ENCODE results near the gene VARS1.
"Not testable (repeated sequence)": the region's sequence is repeated elsewhere in the genome, so short reads cannot be mapped to it uniquely, and the experiment has no call there.

Gene VARS1

DNA sequence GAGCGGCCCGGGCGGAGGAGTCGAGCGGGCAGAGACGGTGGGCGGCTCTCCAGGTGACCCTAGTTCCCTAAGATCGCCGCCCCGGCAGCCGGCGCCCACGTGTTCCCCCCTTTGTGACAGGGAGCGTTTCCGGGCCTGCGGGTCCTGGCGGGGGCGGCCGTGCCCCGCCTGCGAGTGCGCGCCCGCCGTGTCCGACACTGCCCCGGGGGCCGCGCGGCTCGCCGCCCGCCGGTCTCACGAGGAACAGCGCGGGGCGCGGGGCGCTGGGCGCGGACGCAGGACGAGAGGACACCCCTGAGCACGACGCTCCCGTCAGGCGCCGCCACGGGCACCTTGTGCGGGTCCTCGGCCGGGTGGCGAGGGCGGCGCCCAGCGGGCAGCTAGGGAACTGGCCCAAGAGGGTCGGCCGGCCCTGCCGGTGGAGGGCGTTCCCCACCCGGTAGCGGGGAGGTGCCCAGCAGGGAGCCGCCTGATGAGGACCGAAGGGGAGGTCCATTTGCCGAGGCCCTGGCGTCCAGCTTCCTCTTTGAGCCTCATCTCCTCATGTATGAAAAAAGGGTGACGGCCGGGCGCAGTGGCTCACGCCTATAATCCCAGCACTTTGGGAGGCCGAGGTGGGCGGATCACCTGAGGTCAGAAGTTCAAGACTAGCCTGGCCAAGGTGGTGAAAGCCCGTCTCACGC lies at the start of gene VARS1:
Gene VARS1, minus strand, starts transcription at position 137 of the 683 bp plus-strand sequence. CDS start 535 bp downstream, outside the sequence.
- peak within 1 kb of the TSS; percentile 75 for H3K4me3 ChIP-seq (ENCODE audit: low read depth, low read length)
- DNase-seq (ENCODE audit: low read depth) = peak; percentile 98
- TF ChIP-seq MYC (IDR thresholded peaks at IDR 0.05; ENCODE audit: low read depth, low read length) (peak; percentile 87), POLR2A (IDR thresholded peaks at IDR 0.05; ENCODE audit: extremely low read depth, insufficient read length) (peak; percentile 25)
- TF ChIP-seq, protein P1, sequence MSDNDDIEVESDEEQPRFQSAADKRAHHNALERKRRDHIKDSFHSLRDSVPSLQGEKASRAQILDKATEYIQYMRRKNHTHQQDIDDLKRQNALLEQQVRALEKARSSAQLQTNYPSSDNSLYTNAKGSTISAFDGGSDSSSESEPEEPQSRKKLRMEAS (IDR thresholded peaks at IDR 0.05; ENCODE audit: low read depth, low read length) = peak; percentile 96
- TF ChIP-seq, protein P2, sequence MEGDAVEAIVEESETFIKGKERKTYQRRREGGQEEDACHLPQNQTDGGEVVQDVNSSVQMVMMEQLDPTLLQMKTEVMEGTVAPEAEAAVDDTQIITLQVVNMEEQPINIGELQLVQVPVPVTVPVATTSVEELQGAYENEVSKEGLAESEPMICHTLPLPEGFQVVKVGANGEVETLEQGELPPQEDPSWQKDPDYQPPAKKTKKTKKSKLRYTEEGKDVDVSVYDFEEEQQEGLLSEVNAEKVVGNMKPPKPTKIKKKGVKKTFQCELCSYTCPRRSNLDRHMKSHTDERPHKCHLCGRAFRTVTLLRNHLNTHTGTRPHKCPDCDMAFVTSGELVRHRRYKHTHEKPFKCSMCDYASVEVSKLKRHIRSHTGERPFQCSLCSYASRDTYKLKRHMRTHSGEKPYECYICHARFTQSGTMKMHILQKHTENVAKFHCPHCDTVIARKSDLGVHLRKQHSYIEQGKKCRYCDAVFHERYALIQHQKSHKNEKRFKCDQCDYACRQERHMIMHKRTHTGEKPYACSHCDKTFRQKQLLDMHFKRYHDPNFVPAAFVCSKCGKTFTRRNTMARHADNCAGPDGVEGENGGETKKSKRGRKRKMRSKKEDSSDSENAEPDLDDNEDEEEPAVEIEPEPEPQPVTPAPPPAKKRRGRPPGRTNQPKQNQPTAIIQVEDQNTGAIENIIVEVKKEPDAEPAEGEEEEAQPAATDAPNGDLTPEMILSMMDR (IDR thresholded peaks at IDR 0.05; ENCODE audit: low read depth, low read length) = peak; percentile 92

DNA sequence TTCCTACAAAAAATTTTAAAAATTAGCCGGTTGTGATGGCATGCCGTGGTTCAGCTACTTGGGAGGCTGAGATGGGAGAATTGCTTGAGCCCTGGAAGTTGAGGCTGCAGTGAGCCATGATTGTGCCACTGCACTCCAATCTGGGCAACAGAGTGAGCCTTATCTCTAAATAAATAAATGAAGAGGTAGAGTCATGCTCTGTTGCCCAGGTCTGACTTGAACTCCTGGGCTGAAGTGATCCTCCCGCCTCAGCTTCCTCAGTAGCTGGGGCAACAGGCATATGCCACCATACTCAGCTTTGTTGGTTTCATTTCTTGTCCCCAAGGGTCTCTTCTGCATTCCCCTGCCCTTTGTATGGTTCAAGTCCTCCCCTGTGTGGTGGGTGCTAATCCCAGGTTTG lies 49.0 kb upstream of the VARS1 start:
- no peak overlapping the region for H3K4me3 ChIP-seq (ENCODE audit: low read depth, low read length)
- DNase-seq (ENCODE audit: low read depth) = no peak
- TF ChIP-seq, protein P2 (IDR thresholded peaks at IDR 0.05; ENCODE audit: low read depth, low read length) = no peak
- no peak for TF ChIP-seq MYC (IDR thresholded peaks at IDR 0.05; ENCODE audit: low read depth, low read length)
- TF ChIP-seq POLR2A (IDR thresholded peaks at IDR 0.05; ENCODE audit: extremely low read depth, insufficient read length) = no peak
- TF ChIP-seq, protein P1 (IDR thresholded peaks at IDR 0.05; ENCODE audit: low read depth, low read length) = no peak

DNA sequence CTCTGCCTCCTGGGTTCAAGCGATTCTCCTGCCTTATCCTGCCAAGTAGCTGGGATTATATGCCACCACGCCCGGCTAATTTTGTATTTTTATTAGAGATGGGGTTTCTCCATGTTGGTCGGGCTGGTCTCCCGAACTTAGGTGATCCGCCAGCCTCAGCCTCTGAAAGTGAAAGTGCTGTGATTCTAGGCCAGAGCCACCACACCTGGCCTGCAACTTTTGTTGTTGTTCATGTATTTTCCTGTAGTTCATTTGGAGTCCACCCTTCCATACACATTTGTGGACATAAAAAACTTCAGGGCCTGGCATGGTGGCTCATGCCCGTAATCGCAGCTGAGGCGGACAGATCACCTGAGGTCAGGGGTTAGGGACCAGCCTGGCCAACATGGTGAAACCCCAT lies 46.5 kb upstream of the VARS1 start:
- H3K4me3 ChIP-seq (ENCODE audit: low read depth, low read length) = no peak overlapping the region
- TF ChIP-seq MYC (IDR thresholded peaks at IDR 0.05; ENCODE audit: low read depth, low read length) (no peak), POLR2A (IDR thresholded peaks at IDR 0.05; ENCODE audit: extremely low read depth, insufficient read length) (no peak)
- TF ChIP-seq, protein P2 (IDR thresholded peaks at IDR 0.05; ENCODE audit: low read depth, low read length) = no peak
- TF ChIP-seq, protein P1 (IDR thresholded peaks at IDR 0.05; ENCODE audit: low read depth, low read length) = no peak
- DNase-seq (ENCODE audit: low read depth) = peak; percentile 41

DNA sequence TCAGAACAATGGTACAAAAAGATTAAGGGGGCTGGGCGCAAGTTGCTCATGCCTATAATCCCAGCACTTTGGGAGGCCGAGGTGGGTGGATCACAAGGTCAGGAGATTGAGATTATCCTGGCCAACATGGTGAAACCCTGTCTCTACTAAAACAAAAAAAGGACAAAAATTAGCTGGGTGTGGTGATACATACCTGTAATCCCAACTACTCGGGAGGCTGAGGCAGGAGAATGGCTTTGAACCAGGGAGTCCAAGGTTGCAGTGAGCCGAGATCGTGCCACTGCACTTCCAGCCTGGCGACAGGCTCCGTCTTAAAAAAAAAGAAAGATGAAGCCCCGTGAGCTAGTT lies 44.2 kb upstream of the VARS1 start:
- not testable (repeated sequence) for H3K4me3 ChIP-seq (ENCODE audit: low read depth, low read length); DNase-seq (ENCODE audit: low read depth)

DNA sequence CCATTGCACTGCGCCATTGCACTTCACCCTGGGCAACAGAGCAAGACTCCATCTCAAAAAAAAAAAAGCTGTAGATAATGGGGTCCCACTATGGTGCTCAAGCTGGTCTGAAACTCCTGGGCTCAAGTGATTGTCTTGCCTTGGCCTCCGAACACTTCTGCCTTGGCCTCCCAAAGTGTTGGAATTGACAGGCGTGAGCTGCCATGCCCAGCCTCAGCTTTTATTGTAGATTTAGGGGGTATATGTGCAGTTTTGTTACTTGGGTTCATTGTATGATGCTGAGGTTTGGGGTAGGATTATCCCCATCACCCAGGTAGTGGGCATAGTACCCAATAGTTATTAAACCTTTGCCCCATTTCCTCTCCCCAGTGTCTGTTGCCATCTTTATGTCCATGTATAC lies 43.4 kb upstream of the VARS1 start:
- peak overlapping the region; percentile 98 for H3K4me3 ChIP-seq (ENCODE audit: low read depth, low read length)
- no peak for DNase-seq (ENCODE audit: low read depth)
- TF ChIP-seq MYC (IDR thresholded peaks at IDR 0.05; ENCODE audit: low read depth, low read length) (no peak), POLR2A (IDR thresholded peaks at IDR 0.05; ENCODE audit: extremely low read depth, insufficient read length) (no peak)
- TF ChIP-seq, protein P1 (IDR thresholded peaks at IDR 0.05; ENCODE audit: low read depth, low read length) = no peak
- TF ChIP-seq, protein P2 (IDR thresholded peaks at IDR 0.05; ENCODE audit: low read depth, low read length) = no peak

DNA sequence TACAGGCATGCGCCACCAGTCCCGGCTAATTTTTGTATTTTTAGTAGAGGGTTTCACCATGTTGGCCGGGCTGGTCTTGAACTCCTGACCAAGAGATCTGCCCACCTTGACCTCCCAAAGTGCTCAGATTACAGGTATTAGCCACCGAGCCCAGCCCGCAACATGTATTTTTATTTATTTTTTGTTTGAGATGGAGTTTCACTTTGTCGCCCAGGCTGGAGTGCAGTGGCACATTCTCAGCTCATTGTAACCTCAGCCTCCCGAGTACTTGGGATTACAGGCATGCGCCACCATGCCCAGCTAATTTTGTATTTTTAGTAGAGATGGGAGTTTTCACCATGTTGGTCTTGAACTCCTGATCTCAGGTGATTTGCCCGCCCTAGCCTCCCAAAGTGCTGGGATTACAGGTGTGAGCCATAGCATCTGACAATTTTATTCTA lies 42.6 kb upstream of the VARS1 start:
- not testable (repeated sequence) for DNase-seq (ENCODE audit: low read depth)
- peak overlapping the region; percentile 98 for H3K4me3 ChIP-seq (ENCODE audit: low read depth, low read length)
